ENCODE measurements around the gene COL5A1.

DNA sequence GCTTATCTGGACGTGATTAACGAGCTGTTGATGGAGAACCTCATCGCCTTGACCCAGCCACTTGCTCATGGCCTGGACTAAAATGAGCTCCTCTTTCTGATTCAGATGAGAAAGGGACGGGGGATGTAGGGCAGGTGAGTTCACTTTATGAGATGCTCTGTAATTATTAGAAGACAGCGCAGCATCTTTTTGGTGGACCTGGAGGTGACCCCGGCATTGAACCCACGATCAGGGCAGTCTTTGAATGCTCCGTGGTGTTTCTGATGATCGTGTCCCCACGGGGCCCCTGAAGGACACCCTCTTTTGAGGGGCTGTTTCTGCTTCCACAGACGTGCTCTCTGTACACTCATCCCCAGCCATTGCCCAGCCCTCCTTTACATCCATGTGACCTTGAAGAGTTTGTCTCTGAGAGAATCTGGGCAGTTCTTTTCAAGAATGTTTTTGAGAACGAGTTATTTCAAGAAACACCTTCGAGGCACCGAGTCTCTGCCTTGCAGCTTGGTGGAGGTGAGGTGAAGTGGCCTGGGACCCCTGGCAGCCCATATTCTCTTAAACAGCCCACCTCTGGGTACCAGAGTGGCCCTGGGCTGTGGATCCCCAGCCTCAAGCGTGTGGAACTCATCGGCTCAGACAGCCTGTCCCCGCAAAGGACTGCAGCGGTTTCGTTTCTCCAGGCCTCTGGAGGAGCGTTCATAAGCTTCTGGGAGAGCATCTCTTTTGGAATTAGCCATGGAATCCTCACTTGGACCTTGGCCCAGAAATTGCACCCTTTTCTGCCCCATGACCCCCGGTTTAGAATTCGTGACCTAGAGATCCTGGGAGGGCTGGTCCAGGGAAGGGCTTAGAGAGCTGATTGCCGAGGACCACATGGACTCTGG, 50.3 kb downstream of the COL5A1 start:
- TF ChIP-seq, protein P1, sequence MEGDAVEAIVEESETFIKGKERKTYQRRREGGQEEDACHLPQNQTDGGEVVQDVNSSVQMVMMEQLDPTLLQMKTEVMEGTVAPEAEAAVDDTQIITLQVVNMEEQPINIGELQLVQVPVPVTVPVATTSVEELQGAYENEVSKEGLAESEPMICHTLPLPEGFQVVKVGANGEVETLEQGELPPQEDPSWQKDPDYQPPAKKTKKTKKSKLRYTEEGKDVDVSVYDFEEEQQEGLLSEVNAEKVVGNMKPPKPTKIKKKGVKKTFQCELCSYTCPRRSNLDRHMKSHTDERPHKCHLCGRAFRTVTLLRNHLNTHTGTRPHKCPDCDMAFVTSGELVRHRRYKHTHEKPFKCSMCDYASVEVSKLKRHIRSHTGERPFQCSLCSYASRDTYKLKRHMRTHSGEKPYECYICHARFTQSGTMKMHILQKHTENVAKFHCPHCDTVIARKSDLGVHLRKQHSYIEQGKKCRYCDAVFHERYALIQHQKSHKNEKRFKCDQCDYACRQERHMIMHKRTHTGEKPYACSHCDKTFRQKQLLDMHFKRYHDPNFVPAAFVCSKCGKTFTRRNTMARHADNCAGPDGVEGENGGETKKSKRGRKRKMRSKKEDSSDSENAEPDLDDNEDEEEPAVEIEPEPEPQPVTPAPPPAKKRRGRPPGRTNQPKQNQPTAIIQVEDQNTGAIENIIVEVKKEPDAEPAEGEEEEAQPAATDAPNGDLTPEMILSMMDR (IDR thresholded peaks at IDR 0.05), result no peak
- no peak for TF ChIP-seq POLR2A (IDR thresholded peaks at IDR 0.05)
